ENCODE results near the gene EDAR. TPM values are rescaled to one million over a fixed set of nuclear protein-coding genes. Genes with fewer than 3 reads are reported as not detected.

The EDAR gene
- total RNA-seq, 2 donors from 2014 or later, result 0.69 to 1.1 TPM

- no peak overlapping the region for H3K9ac ChIP-seq (ENCODE audit: low read depth in 2 of 2, low read length in 2 of 2)
- no peaks in the 10 kb centered on the region for H3K36me3 ChIP-seq
- TF ChIP-seq, protein P1, sequence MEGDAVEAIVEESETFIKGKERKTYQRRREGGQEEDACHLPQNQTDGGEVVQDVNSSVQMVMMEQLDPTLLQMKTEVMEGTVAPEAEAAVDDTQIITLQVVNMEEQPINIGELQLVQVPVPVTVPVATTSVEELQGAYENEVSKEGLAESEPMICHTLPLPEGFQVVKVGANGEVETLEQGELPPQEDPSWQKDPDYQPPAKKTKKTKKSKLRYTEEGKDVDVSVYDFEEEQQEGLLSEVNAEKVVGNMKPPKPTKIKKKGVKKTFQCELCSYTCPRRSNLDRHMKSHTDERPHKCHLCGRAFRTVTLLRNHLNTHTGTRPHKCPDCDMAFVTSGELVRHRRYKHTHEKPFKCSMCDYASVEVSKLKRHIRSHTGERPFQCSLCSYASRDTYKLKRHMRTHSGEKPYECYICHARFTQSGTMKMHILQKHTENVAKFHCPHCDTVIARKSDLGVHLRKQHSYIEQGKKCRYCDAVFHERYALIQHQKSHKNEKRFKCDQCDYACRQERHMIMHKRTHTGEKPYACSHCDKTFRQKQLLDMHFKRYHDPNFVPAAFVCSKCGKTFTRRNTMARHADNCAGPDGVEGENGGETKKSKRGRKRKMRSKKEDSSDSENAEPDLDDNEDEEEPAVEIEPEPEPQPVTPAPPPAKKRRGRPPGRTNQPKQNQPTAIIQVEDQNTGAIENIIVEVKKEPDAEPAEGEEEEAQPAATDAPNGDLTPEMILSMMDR (IDR thresholded peaks at IDR 0.05), result no peak
- no peaks in the 10 kb centered on the region for H3K9me3 ChIP-seq
- no peak for DNase-seq
- H3K4me3 ChIP-seq, result no peak overlapping the region
- intact Hi-C loops (cut with DNase I), result no loop called here
- H3K4me1 ChIP-seq, result no peaks in the 10 kb centered on the region
- no peaks in the 10 kb centered on the region for H3K27me3 ChIP-seq
- no peak overlapping the region for H3K27ac ChIP-seq
Observed at GRCh38 chr2:109013051-109013450, 24.0 kb upstream of the EDAR start.

DNA sequence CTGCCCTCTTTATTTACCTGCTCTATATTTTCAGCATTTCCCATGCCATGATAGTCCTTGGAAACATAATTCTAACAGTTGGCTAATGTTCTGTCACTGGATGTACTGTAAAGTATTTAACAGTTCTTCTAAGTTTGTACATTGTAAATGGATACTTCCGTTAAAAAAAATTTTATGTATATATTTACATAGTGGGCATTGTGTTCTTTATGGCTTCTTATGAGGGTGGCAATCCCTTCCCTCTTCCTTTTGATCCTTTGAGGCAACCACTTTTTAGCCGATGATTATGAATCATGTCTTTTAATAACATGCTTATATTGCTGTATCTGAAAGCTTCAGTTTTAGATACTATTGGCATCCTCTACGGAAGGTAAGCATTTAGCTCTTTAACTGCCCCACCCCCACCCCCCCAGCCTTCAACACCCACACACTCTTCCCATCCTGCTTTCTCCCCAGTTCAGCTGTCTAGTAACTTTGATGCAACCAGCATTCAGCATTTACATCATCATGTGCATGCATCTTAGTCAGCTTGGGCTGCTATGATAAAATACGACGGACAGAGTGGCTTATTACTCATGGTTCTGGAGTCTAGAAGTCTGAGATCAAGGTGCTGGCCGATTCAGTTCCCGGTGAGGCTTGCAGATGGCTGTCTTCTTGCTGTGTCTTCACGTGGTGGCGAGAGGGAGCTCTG is 21.0 kb upstream of the EDAR start:
- H3K36me3 ChIP-seq, result no peaks in the 10 kb centered on the region
- intact Hi-C loops (cut with DNase I), result no loop called here
- no peak overlapping the region for H3K9ac ChIP-seq (ENCODE audit: low read depth in 2 of 2, low read length in 2 of 2)
- H3K4me1 ChIP-seq, result no peaks in the 10 kb centered on the region
- TF ChIP-seq, protein P1 (IDR thresholded peaks at IDR 0.05), result no peak
- no peaks in the 10 kb centered on the region for H3K27me3 ChIP-seq
- no peak overlapping the region for H3K27ac ChIP-seq
- H3K4me3 ChIP-seq, result no peak overlapping the region
- H3K9me3 ChIP-seq, result no peaks in the 10 kb centered on the region
- DNase-seq, result no peak

GRCh38 chr2:109006971-109007370 is 18.0 kb upstream of the EDAR start:
- no peak overlapping the region for H3K9ac ChIP-seq (ENCODE audit: low read depth in 2 of 2, low read length in 2 of 2)
- H3K9me3 ChIP-seq, result no peaks in the 10 kb centered on the region
- H3K36me3 ChIP-seq, result no peaks in the 10 kb centered on the region
- DNase-seq, result no peak
- TF ChIP-seq, protein P1 (IDR thresholded peaks at IDR 0.05), result no peak
- no peaks in the 10 kb centered on the region for H3K4me1 ChIP-seq
- no peak overlapping the region for H3K27ac ChIP-seq
- H3K4me3 ChIP-seq, result no peak overlapping the region
- H3K27me3 ChIP-seq, result no peaks in the 10 kb centered on the region
- intact Hi-C loops (cut with DNase I), result no loop called here

GRCh38 chr2:109005686-109006204 is 16.7 kb upstream of the EDAR start:
- Histone ChIP-seq H3K4me3 (no peak overlapping the region), H3K4me1 (no peaks in the 10 kb centered on the region), H3K27ac (no peak overlapping the region), H3K9ac (ENCODE audit: low read depth in 2 of 2, low read length in 2 of 2) (no peak overlapping the region), H3K36me3 (no peaks in the 10 kb centered on the region), H3K27me3 (no peaks in the 10 kb centered on the region), H3K9me3 (no peaks in the 10 kb centered on the region)
- DNase-seq, result no peak
- TF ChIP-seq, protein P1 (IDR thresholded peaks at IDR 0.05), result no peak
- intact Hi-C loops (cut with DNase I), result no loop called here

GRCh38 chr2:109001201-109001600 is 12.2 kb upstream of the EDAR start:
- Histone ChIP-seq H3K9me3 (no peaks in the 10 kb centered on the region), H3K4me1 (no peaks in the 10 kb centered on the region), H3K4me3 (no peak overlapping the region), H3K27ac (no peak overlapping the region), H3K27me3 (no peaks in the 10 kb centered on the region), H3K9ac (ENCODE audit: low read depth in 2 of 2, low read length in 2 of 2) (no peak overlapping the region), H3K36me3 (no peaks in the 10 kb centered on the region)
- DNase-seq, result no peak
- intact Hi-C loops (cut with DNase I), result no loop called here
- TF ChIP-seq, protein P1 (IDR thresholded peaks at IDR 0.05), result no peak
